GM12878 (cell line): Measurements from ENCODE around the gene ASIC5. TPM values are rescaled to one million over a fixed set of nuclear protein-coding genes. Genes with fewer than 3 reads are reported as not detected.
A peak's percentile ranks its signal among the peaks of the same experiment; 100 is the strongest.

ENCODE experiments used
- ATAC-seq: fragments of 200-7000 bp; cut with Tn5 transposase; 3 replicates; pipeline ENCODE4 v1.9.1; 2020; ENCODE audit warnings: mild to moderate bottlenecking, moderate library complexity
- BruUV-seq: library from RNA; stranded (reverse); fragments of 400-500 nt; replicated peaks from 2 replicates; lab custom pipeline; 2021; lab: Mats Ljungman, UMichigan
- CTCF ChIA-PET: fragments of 300-600 bp; sonication (Branson Sonifier 250); formaldehyde crosslinking; extraction: SDS; loops from one replicate; lab custom pipeline; 2021; ENCODE audit warnings: inconsistent platforms; lab: Yijun Ruan, JAX
- POLR2A ChIA-PET: fragments of 350-600 bp; formaldehyde crosslinking; extraction: SDS; loops from one replicate; lab custom pipeline; 2021; ENCODE audit warnings: inconsistent platforms; lab: Charles Lee
- RAD21 ChIA-PET: fragments of 300-600 bp; sonication (Branson Sonifier 250); formaldehyde crosslinking; loops from one replicate; lab custom pipeline; 2023; ENCODE audit warnings: antibody characterized with exemption; ENCODE audit not compliant: unreplicated experiment; lab: Charles Lee
- SMC1A ChIA-PET: fragments of 300-600 bp; sonication (Branson Sonifier 250); formaldehyde crosslinking; loops from one replicate; lab custom pipeline; 2023; ENCODE audit not compliant: unreplicated experiment, uncharacterized antibody; lab: Charles Lee
- DNase-seq: peaks from one replicate; pipeline ENCODE4 v3.0.0-alpha.2; 2011; ENCODE audit warnings: low read depth, low spot score
- FAIRE-seq: peaks from 3 replicates; lab custom pipeline; 2011; peaks lifted over from hg19 to GRCh38; lab: Jason Lieb, UNC
- H2AFZ ChIP-seq: 2 replicates; pipeline ENCODE4 v1.6.0; 2011; ENCODE audit warnings: low read depth, low read length, control low read depth; ENCODE audit not compliant: control insufficient read depth
- H3K27ac ChIP-seq: 2 replicates; pipeline ENCODE4 v1.5.1; 2011; ENCODE audit warnings: control low read depth; ENCODE audit not compliant: control insufficient read depth, insufficient read depth
- H3K27me3 ChIP-seq, 2 experiments: replicated peaks in 1 of 2; 2 replicates each; pipeline versions ENCODE4 v1.6.0 to v1.6.1; 2011; ENCODE audit warnings: low read length in 1 of 2; ENCODE audit not compliant: control insufficient read depth in 2 of 2, insufficient read depth in 2 of 2
- H3K36me3 ChIP-seq, 2 experiments: 2 replicates each; pipeline ENCODE4 v1.5.1; 2011; ENCODE audit warnings: low read length in 1 of 2; ENCODE audit not compliant: control insufficient read depth in 2 of 2, insufficient read depth in 2 of 2
- H3K4me1 ChIP-seq: 2 replicates; pipeline ENCODE4 v1.6.1; 2011; ENCODE audit warnings: mild to moderate bottlenecking, low read length, moderate library complexity, mixed read lengths; ENCODE audit not compliant: control insufficient read depth, insufficient read depth
- H3K4me2 ChIP-seq: 2 replicates; pipeline ENCODE4 v1.6.0; 2011; ENCODE audit warnings: control low read depth; ENCODE audit not compliant: control insufficient read depth, insufficient read depth
- H3K4me3 ChIP-seq: fragments of 200-600 bp; sonication (generic); 2 replicates; pipeline ENCODE4 v1.5.1; 2016
- H3K79me2 ChIP-seq: 2 replicates; pipeline ENCODE4 v1.6.0; 2011; ENCODE audit warnings: low read length; ENCODE audit not compliant: control insufficient read depth, insufficient read depth
- H3K9ac ChIP-seq: 2 replicates; pipeline ENCODE4 v1.8.0; 2011; ENCODE audit warnings: low read length, control low read depth, mixed read lengths; ENCODE audit not compliant: control insufficient read depth, insufficient read depth
- H3K9me3 ChIP-seq: replicated peaks from 3 replicates; pipeline ENCODE4 v1.5.1; 2011; ENCODE audit warnings: mild to moderate bottlenecking, low read length; ENCODE audit not compliant: control insufficient read depth, insufficient read depth
- H4K20me1 ChIP-seq: 2 replicates; pipeline ENCODE4 v1.6.0; 2011; ENCODE audit not compliant: control insufficient read depth, insufficient read depth
- BACH1 ChIP-seq: fragments of 450-650 bp; IDR thresholded peaks from 2 replicates; pipeline ENCODE4 v1.6.1; 2017; ENCODE audit warnings: mild to moderate bottlenecking, borderline replicate concordance
- BCLAF1 ChIP-seq: fragments of 450-650 bp; IDR thresholded peaks from 2 replicates; pipeline ENCODE4 v1.6.1; 2017; ENCODE audit warnings: antibody characterized with exemption, mild to moderate bottlenecking, moderate library complexity
- CBX5 ChIP-seq: sonication (generic); IDR thresholded peaks from 2 replicates; pipeline ENCODE4 v1.6.1; 2016; ENCODE audit warnings: low read depth, moderate library complexity, mild to moderate bottlenecking, inconsistent platforms
- CUX1 ChIP-seq: IDR thresholded peaks from 2 replicates; pipeline ENCODE4 v1.6.1; 2012; ENCODE audit warnings: improper control_type of control experiment, low read depth, low read length; ENCODE audit not compliant: insufficient replicate concordance
- FOXK2 ChIP-seq: fragments of 450-650 bp; IDR thresholded peaks from 2 replicates; pipeline ENCODE4 v1.6.1; 2017; ENCODE audit warnings: mild to moderate bottlenecking, moderate library complexity
- IKZF1 ChIP-seq: fragments of 450-650 bp; conservative IDR thresholded peaks from 2 replicates; pipeline ENCODE4 v1.6.1; 2017; ENCODE audit warnings: antibody characterized with exemption, mild to moderate bottlenecking
- IRF4 ChIP-seq: IDR thresholded peaks from 2 replicates; pipeline ENCODE4 v1.6.1; 2011; ENCODE audit warnings: low read depth, low read length
- MAX ChIP-seq: IDR thresholded peaks from 2 replicates; pipeline ENCODE4 v1.6.1; 2012; ENCODE audit warnings: low read depth, low read length, improper control_type of control experiment
- NR2C1 ChIP-seq: fragments of 450-650 bp; IDR thresholded peaks from 2 replicates; pipeline ENCODE4 v1.6.1; 2017; ENCODE audit warnings: antibody characterized with exemption, mild to moderate bottlenecking, moderate library complexity
- WGBS: methylation state at CpG from one replicate; pipeline ENCODE4 v1.1.6; 2016; ENCODE audit warnings: low lambda C conversion rate; ENCODE audit not compliant: insufficient replicate concordance, insufficient coverage; ENCODE audit errors: missing lambda C conversion rate; 5-methylcytosine and 5-hydroxymethylcytosine counted together
- in situ Hi-C: fragments of 300-500 bp; cut with MboI; formaldehyde crosslinking; loops from 9 replicates; pipeline ENCODE4 v1.14.3; 2018; ENCODE audit warnings: mixed read lengths
- intact Hi-C: fragments of 100-400 bp; cut with micrococcal nuclease; formaldehyde crosslinking; loops from one replicate; pipeline ENCODE4 v1.14.2; 2022; ENCODE audit not compliant: unreplicated experiment
- polyA plus RNA-seq, 11 experiments: library from polyadenylated mRNA; depleted of rRNA in 4 of 11; unstranded in 6 of 11; stranded (reverse) in 5 of 11; fragments of >200 nt; fragmentation: Nextera tagmentation in 4 of 11; fragmentation: Illumina TruSeq in 1 of 11; extraction: Ambion mirVana in 4 of 11; extraction: Trizol in 1 of 11; gene quantifications; 1 replicate in 1 of 11; 2 replicates in 10 of 11; pipeline versions ENCODE4 v1.2.1 to v1.2.3, GENCODE V29; 2011 to 2016; ENCODE audit warnings: inconsistent platforms in 2 of 11, missing spikeins in 2 of 11, low read depth in 1 of 11
- total RNA-seq, 4 experiments: library from RNA; depleted of rRNA in 3 of 4; stranded (reverse); fragments of >200 nt in 3 of 4; fragmentation: Illumina TruSeq in 1 of 4; extraction: Trizol in 1 of 4; gene quantifications; 2 replicates each; pipeline versions ENCODE4 v1.2.1 to v1.2.3, GENCODE V29; 2013 to 2021
- TF ChIP-seq, protein P1 (sequence below): fragments of 450-650 bp; IDR thresholded peaks from 2 replicates; pipeline ENCODE4 v1.6.1; 2017; ENCODE audit warnings: mild to moderate bottlenecking, moderate library complexity

The ASIC5 gene
- total and polyA plus RNA-seq, 10 of the 15 experiments (the other 5 are each of a cell fraction or from before 2014, with no cell fraction given) = not detected

GRCh38 chr4:155822572-155822971 lies 43.5 kb downstream of the ASIC5 start:
- no TSS peak for BruUV-seq
- TF ChIP-seq CBX5 = no peak
- TF ChIP-seq IKZF1 = no peak
- TF ChIP-seq BACH1 = no peak
- no peak for TF ChIP-seq NR2C1
- TF ChIP-seq MAX = no peak
- no peak for TF ChIP-seq CUX1
- no peak for TF ChIP-seq IRF4
- no peak for TF ChIP-seq BCLAF1
- TF ChIP-seq FOXK2 = no peak
- TF ChIP-seq, protein P1, sequence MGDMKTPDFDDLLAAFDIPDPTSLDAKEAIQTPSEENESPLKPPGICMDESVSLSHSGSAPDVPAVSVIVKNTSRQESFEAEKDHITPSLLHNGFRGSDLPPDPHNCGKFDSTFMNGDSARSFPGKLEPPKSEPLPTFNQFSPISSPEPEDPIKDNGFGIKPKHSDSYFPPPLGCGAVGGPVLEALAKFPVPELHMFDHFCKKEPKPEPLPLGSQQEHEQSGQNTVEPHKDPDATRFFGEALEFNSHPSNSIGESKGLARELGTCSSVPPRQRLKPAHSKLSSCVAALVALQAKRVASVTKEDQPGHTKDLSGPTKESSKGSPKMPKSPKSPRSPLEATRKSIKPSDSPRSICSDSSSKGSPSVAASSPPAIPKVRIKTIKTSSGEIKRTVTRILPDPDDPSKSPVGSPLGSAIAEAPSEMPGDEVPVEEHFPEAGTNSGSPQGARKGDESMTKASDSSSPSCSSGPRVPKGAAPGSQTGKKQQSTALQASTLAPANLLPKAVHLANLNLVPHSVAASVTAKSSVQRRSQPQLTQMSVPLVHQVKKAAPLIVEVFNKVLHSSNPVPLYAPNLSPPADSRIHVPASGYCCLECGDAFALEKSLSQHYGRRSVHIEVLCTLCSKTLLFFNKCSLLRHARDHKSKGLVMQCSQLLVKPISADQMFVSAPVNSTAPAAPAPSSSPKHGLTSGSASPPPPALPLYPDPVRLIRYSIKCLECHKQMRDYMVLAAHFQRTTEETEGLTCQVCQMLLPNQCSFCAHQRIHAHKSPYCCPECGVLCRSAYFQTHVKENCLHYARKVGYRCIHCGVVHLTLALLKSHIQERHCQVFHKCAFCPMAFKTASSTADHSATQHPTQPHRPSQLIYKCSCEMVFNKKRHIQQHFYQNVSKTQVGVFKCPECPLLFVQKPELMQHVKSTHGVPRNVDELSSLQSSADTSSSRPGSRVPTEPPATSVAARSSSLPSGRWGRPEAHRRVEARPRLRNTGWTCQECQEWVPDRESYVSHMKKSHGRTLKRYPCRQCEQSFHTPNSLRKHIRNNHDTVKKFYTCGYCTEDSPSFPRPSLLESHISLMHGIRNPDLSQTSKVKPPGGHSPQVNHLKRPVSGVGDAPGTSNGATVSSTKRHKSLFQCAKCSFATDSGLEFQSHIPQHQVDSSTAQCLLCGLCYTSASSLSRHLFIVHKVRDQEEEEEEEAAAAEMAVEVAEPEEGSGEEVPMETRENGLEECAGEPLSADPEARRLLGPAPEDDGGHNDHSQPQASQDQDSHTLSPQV = no peak

More at GRCh38 chr4:155822572-155822971, 43.5 kb downstream of the ASIC5 start:
- 49% methylated on average over 3 of the region's 3 CpGs for WGBS
- H2AFZ ChIP-seq = no peak overlapping the region
- H3K27me3 ChIP-seq = no peaks in the 10 kb centered on the region
- intact Hi-C loops = no loop called here
- no peaks in the 10 kb centered on the region for H3K9me3 ChIP-seq
- ChIA-PET CTCF (interaction anchor here (1.5 kb wide), 1 partner anchor 130 kb away, joined by 7 read pairs; the partner anchor contains the start of gene CTSO), POLR2A (no interaction called here), SMC1A (interaction anchor here (0.7 to 1.1 kb wide), 2 partner anchors 35 to 130 kb away, joined by 3 to 4 read pairs; partner anchors contain the start of gene CTSO), RAD21 (interaction anchor here (1.2 kb wide), 1 partner anchor 129 kb away, joined by 3 read pairs; no protein-coding TSS in a partner anchor)
- H3K9ac ChIP-seq = no peak overlapping the region
- no peak overlapping the region for H3K27ac ChIP-seq
- no peaks in the 10 kb centered on the region for H4K20me1 ChIP-seq
- in situ Hi-C loops = loop anchor here (25.0 kb wide), 1 partner anchor 1140 kb away; the partner anchor contains the start of gene PDGFC
- no peak for FAIRE-seq
- H3K79me2 ChIP-seq = no peaks in the 10 kb centered on the region
- H3K4me3 ChIP-seq = no peak overlapping the region
- no peaks in the 10 kb centered on the region for H3K36me3 ChIP-seq
- peak; percentile 58; the same call in 2 of the 3 replicates for ATAC-seq
- DNase-seq = no peak
- H3K4me2 ChIP-seq = no peak overlapping the region
- H3K4me1 ChIP-seq = no peaks in the 10 kb centered on the region
